ENCODE results near the gene JCHAIN. TPM values are rescaled to one million over a fixed set of nuclear protein-coding genes. Genes with fewer than 3 reads are reported as not detected.

Gene JCHAIN
- total and polyA plus RNA-seq, 2 of the 13 experiments (the other 11 are each of a cell fraction or from before 2014, with no cell fraction given) = not detected

DNA sequence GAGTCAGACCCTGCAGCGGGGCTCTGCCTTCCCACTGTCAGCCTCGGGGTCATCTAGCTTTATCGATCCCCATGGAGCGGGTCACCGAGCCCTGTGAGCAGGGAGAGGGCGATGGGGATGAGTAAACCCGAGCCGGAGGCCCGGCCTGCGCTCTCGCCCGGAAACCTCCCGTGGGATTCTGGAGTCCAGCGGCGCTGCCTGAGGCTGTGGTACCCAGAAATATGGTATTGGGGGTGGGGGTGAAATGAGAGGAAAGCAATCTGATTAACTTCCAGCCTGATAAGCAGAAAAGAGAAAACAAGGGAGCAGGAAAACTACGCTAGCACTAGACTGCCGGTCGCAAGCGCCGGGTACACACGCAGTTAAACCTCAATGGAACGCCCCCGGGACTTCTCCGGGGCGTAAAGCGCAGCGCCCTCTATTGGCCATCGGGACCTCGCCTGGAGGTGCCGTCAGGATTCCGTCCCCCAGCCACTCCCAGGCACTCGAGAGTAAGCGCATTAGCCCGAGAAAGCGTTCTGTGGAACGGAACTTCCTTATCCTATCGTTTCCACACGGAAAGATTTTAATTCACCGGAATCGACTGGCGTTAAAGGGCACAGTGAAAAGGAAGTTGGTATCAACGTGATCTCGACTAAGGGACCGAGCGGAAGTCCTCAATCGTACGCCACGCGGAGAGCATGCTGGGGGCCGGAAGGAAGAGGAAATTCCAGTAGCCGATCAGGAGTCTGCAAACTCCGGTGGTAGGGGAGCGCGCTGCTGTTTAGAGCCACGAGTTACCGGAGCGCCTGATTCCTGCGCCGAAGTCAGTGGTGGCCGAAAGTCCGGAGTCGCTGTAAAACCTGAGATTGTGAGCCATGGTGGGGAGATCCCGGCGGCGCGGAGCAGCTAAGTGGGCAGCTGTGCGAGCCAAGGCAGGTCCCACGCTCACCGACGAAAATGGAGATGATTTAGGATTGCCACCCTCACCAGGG lies 21.8 kb upstream of the JCHAIN start, which contains the start of gene UTP3 (continued):
- TF ChIP-seq ZFP91 (CRISPR knock-in tag; IDR thresholded peaks at IDR 0.05; ENCODE audit: borderline replicate concordance) (peak; percentile 94), ZZZ3 (CRISPR knock-in tag; IDR thresholded peaks at IDR 0.05; ENCODE audit: borderline replicate concordance) (peak; percentile 98; the same call in 1 of the 2 replicates), ZFP36L1 (CRISPR knock-in tag; IDR thresholded peaks at IDR 0.05) (no peak), HNF1A (IDR thresholded peaks at IDR 0.05; ENCODE audit: low read depth) (0 out of 2 replicates have a peak, but pooled peaks have one; percentile 21), HNF1A (CRISPR knock-in tag; IDR thresholded peaks at IDR 0.05; ENCODE audit: borderline replicate concordance) (peak; percentile 85; the same call in 1 of the 2 replicates), ZNF546 (CRISPR knock-in tag; conservative IDR thresholded peaks at IDR 0.05) (no peak), ZBTB25 (CRISPR knock-in tag; IDR thresholded peaks at IDR 0.05) (peak; percentile 100), ZNF672 (CRISPR knock-in tag; IDR thresholded peaks at IDR 0.05) (no peak), ZSCAN25 (CRISPR knock-in tag; IDR thresholded peaks at IDR 0.05) (peak; percentile 75), KLF12 (CRISPR knock-in tag; IDR thresholded peaks at IDR 0.05; ENCODE audit: borderline replicate concordance) (0 out of 2 replicates have a peak, but pooled peaks have one; percentile 72), ZNF83 (CRISPR knock-in tag; IDR thresholded peaks at IDR 0.05; ENCODE audit: borderline replicate concordance) (no peak), AKAP8 (CRISPR knock-in tag; IDR thresholded peaks at IDR 0.05) (no peak), SP140L (CRISPR knock-in tag; IDR thresholded peaks at IDR 0.05; ENCODE audit: borderline replicate concordance) (no peak; the same call in none of the 2 replicates), ATF2 (CRISPR knock-in tag; IDR thresholded peaks at IDR 0.05) (peak; percentile 86; the same call in 1 of the 2 replicates), HIVEP1 (CRISPR knock-in tag; IDR thresholded peaks at IDR 0.05) (0 out of 2 replicates have a peak, but pooled peaks have one; percentile 42), NFYC (CRISPR knock-in tag; IDR thresholded peaks at IDR 0.05) (peak; percentile 40; the same call in 1 of the 2 replicates), RELA (CRISPR knock-in tag; IDR thresholded peaks at IDR 0.05) (0 out of 2 replicates have a peak, but pooled peaks have one; percentile 72)
- TF ChIP-seq, protein P1, sequence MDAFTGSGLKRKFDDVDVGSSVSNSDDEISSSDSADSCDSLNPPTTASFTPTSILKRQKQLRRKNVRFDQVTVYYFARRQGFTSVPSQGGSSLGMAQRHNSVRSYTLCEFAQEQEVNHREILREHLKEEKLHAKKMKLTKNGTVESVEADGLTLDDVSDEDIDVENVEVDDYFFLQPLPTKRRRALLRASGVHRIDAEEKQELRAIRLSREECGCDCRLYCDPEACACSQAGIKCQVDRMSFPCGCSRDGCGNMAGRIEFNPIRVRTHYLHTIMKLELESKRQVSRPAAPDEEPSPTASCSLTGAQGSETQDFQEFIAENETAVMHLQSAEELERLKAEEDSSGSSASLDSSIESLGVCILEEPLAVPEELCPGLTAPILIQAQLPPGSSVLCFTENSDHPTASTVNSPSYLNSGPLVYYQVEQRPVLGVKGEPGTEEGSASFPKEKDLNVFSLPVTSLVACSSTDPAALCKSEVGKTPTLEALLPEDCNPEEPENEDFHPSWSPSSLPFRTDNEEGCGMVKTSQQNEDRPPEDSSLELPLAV (CRISPR knock-in tag; conservative IDR thresholded peaks at IDR 0.05; ENCODE audit: low read depth) = no peak
